NCI-H1694 treated with DMSO at 0.1 percent for 48 hours (cell line): ENCODE measurements around the gene SCGN.

Experiments
- DNase-seq: peaks from one replicate; lab custom pipeline; 2025; lab: John Stamatoyannopoulos, UW

SCGN gene

DNA sequence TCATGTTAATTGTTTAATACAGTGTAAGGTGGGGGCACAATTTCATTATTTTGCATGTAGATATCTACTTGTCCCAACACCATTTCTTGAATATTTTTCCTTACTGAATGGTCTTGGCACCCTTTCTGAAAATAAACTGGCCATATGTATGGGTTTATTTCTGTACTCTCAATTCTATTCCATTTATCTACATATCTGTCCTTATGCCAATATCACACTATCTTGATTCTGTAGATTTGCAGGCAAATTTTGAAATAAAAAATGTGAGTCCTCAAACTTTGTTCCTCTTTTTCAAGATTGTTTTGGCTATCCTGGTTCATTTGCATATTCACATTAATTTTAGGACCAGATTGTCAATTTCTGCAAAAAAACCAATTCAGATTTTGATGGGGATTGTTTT is 34.8 kb downstream of the SCGN start:
- no peak for DNase-seq

DNA sequence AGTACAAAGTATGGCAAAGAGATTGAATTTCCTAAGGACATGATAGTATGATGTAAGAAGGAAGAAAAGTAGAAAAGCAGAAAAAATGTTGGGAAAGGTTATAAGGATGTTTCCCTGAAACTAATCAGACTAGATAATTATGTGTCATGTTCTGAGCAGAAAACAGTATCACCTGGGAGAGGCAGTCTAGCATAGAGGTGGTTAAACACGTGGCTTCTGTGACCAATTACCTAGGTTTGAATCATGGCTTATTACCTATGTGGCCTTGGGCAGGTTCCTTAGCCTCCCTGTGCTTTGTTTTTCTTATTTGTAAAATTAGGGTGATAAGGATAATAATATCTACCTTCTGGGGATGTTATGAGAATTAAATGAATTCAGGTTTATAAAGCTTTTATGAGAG is 38.0 kb downstream of the SCGN start:
- no peak for DNase-seq

DNA sequence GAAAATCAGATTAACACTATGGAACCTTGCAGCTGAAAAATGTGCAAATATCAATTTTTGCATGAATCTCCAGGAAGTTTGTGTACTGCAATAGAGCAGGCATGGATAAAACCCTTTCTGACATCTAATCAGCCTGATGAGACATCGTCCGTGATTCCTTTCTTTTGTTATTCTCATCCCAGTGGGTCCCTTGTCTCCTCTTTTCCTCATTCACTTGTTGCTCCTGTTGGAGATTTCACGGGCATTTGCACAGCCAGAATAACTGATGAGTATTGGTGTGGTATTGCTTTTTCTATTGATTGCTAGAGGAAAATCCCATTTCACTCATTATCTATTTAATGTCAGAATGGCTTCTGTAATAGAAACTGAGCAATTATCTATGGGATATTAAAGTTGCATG is 39.9 kb downstream of the SCGN start:
- no peak for DNase-seq

DNA sequence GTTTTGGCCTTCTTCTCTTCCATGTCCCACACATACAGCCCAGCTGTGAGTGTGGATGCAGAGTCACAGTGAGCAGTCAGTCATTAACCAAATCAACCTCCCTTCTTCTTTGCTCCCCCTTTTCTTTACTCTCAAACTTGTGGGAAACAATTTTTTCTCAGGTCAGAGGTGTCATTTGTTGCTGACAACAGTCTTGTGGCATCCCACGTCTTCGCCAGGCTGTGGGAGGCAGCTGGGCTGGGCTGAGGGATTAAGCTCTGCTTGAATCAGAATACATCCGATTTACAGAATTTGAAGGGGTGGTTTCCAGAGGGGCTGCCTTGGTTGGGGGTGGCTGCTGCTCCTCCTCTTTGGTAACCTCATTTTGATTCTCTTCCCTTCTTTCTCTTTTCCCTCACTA is 40.5 kb downstream of the SCGN start:
- DNase-seq: no peak

DNA sequence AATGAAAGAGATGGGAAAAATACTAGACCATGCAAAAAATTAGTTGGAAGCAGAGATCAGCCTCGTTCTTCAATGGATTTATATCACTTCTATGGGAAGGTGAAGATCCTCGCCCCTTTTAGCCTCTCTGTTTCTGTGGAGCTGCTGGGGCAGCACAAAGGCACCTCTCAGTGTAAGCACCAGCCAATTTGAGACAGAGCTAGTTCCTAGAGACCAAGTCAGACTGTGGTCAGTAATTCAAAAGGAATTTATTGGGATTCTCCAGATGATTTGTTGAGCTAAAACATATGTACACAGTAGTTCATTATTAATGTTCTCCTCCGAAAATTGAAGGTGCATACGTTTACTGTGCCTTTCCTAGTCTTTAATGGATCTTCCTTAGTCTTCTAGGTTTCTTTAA is 42.4 kb downstream of the SCGN start:
- DNase-seq: no peak

DNA sequence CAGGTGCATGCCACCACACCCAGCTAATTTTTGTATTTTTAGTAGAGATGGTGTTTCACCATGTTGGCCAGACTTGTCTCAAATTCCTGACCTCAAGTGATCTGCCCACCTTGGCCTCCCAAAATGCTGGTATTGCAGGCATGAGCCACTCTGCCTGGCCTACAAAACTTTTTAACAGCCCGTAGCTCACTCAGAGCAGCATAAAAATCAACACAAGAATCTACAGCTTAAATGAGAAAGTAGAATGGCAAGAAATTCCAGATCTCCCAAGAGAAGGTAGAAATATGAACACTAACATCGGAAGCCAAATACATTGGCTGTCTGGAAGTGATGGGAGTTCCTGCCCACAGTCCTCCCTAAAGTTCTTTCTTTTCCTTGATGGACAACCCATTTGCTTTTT is 43.7 kb downstream of the SCGN start:
- DNase-seq: no peak

DNA sequence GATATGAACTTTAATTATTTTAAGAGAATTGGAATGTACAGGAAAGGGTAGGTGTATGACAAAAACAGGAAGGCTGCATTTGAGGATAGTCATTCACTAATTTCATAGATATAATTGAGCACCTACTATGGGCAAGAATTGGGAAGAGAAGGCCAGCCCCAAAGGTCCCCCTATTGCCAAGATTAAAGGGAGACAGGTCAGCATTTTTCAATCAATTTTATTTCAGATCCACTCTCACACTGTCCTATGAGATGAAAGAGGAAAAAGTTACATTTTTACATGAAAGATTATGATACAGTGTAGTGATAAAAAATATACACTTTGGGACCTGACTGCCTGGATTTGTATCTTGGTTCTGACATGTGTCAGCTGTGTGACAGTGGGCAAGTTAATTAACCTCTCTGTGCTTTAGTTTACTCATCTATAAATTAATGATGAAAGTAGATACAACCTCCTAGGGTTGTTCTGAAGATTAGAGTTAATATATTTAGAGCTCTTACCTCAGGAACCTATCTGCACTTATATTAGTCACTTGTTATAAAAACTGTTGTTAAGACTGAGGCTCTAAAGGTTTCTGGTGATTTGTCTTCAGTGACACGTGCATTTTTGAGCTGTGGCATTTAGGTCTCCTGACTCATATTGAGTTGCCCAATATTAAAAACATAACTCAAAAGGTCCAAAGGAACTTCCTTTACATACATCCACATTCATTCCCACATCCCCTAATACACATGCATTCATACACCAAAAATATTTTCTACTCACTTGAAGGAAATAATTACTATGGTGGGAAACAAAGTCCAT is 45.7 kb downstream of the SCGN start:
- DNase-seq: no peak

DNA sequence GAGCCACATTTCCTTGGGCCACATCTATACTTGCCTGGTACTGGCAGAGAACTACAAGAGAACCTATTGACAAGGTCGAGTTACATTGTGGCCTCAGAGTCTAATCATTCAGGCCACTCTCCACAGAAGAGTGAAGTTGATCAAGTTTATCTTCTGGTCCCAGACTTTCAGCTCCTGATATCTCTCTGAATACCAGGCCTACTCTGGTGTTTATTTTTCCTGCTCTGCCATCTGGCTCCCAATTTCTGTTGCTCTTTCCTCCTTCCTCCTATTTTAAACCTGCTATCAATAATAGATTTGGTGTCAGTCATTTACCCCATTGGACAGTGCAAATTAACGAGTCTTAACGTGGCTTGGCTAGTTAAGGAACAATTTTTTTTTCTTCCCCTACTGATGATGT is 46.6 kb downstream of the SCGN start:
- no peak for DNase-seq

DNA sequence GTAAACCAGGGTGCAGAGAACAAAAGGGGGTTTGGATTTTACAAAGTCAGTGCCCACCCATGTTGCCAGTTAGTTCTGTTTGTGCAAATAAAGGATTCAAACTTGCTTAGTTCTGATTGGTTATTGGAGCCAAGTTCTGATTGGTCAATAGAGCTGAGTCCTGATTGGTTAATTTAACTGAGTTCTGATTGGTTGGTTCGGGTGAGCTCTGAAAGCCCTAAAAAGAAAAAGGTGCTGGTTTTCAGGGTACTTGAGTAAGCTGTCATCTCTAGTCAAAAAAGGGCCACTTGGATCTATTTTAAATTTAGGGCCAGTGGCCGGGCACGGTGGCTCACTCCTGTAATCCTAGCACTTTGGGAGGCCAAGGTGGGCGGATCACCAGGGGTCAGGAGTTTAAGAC is 47.6 kb downstream of the SCGN start:
- no peak for DNase-seq

DNA sequence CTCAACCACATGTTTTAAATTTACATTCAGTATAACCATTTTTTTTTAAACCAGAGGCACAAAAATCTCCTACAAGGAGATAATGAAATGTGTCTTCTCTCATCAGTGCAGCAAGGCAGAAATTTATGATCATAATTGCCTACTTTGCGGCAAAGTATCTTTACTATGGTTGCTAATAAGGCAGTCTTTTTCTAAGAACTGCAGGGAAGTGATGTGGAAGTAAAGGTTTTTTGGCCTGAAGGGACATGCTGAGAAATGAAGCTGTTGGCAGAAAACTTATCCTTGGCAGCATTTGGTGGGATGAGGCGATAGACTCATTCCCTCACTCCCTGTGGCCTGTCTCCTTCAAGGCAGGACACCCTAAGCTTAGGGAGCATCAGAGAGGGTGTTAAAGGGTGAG is 48.7 kb downstream of the SCGN start:
- no peak for DNase-seq

DNA sequence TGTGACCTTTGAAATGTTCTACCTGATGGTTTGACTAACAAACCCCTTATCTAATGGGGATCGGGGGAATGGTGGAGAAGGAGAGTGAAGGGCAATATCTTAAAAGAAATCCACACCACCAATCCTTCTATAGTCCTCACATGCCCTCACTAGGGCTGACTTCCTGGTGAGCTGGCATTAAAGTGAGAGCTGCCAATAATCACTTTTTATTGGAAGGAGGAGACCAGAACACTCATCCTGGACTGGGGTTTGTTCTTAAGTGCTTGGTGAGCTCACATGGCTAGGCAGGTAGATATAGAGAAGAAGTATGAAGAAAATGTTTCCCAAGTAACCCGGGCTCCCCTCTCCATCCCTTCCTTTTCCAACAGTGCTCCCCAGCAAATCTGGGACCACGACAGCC is 49.8 kb downstream of the SCGN start:
- DNase-seq: no peak

DNA sequence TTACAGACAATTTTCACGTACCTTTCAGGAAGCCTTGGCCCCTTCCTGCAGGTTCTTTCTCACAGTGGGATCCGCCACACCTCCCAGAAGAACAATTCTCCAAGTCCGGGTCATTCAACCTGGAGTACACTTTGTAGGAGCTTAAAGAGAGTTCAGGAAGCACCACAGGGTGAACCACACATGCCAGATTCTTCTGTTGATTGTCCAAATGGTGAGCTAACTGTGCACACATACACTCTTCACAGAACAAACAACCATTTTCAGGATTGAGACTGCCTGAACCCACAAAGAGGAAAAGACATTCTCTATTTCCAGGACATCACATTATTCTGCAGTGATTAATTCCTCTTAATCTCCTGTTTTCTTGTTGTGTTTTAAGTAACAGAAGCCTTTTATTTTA is 51.0 kb downstream of the SCGN start:
- DNase-seq: no peak

DNA sequence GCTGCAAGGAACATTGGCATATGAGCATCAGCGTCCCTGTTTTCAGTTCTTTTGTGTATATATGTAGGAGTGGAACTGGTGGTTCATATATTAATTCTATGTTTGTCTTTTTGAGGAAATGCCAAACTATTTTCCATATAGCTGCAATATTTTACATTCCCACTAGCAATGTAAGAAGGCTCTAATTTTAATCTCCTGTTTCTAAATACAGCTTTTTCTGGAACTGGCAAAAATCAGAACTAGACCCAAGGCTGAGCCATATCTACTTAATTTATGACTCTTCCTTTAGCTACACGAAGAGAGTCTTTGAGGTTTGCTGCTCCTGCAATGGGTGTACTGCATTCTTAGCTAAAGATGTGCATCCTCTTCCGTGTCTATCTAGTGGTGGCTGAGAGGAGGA is 52.0 kb downstream of the SCGN start:
- no peak for DNase-seq

DNA sequence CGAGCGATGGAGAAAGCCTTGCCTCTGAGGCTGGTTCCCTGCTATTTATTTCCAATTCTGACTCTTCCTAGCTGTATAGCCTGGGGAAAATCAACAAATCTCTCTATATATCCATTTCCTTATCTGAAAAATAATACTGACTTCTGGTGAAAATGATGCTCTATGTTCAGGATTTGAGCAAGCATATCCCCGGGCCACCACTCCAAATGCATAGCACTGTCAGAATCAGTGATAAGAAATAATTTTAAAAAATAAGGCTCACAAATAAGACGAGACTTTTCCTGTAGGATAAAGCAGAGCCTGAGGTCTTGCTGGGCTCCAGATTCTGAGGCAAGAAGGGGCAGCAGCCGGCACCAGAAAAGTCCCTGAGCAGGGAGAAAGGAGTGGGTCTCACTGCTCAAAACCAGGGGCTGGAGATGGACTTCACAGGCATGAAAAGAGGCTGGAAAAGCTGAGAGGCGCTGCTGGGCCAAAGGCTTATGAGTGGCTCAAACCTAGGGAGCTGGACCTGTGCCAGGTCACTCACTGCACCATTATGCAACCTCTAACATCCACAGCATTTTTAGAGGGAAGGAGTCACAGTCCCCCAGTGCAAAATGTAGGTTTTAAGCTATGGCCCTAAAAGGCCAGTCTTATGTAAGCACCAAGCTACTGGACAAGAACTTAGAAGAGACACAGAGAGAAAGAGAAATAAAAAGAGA is 54.4 kb downstream of the SCGN start:
- DNase-seq: no peak

DNA sequence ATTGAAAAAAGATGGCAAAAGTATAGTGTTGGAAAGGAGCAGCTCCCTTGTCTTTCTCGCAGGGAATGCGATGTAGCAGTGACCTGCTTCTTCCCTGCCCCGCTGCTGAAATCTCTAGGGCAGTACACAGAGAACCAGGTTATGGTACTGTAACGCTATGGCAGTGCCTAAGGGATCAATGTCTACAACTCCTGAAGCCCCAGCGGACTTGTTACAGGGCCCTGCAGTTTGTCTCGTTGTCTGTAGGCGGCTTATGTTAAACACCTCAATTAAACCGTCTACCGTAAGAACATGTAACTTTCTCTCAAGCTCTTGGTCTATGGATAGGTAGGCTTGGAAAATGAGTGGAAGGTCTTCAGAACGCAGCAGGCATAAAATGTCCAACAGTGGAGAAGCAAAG is 57.7 kb downstream of the SCGN start:
- no peak for DNase-seq

DNA sequence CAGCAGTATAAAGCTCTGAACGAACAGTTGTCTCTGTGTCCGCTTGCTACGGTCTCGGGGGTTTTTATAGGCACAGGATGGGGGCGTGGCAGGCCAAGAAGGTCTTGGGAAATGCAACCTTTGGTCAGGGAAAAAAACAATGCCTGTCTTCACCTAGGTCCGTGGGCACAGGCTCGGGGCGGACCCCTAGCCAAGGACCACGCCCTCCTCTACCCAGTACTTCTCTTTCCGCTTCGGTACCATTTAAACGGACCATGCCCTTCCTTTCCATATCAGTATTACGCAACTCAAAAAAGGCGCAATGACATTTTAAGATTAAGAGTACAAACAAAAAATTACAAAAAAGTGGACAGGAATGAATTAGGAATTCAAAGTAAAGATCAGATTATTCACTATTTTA is 58.3 kb downstream of the SCGN start:
- DNase-seq: no peak

DNA sequence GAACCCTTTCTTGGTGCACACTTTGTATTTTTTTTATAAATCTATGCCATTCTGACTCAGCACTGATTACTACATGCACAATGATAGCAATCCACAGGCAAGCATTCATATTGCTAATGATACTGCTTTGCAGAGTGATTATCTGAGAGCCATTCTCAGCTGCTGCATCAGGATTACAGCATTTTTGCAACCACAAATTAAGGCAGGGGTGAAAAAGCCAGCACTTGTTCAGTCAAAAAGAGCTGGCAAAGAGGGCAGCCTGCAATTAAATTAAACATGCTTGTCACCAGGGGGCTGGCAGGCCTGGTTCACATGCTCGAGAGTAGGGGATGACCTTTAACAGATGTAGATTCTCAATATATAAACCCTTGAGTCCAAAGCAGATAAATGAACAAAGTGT is 61.8 kb downstream of the SCGN start:
- DNase-seq: peak; percentile 21

DNA sequence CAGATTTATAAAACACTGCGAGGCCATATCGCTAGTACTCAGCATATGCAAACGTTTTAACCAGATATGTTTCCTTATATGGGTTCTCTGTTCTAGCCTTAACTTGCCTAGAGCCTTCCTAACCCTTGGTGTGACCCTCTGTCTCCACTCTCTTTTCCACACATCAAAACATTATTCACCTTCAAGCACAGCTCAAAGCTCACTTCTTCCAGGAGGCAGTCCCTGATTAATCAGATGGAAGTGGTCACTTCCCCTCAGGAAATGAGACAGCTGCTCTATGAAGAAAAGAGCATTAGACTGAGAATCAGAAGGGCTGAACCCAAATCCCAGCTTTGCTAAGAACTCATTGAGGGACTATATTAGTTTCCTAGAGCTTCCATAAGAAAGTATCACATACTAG is 62.8 kb downstream of the SCGN start:
- DNase-seq: no peak

DNA sequence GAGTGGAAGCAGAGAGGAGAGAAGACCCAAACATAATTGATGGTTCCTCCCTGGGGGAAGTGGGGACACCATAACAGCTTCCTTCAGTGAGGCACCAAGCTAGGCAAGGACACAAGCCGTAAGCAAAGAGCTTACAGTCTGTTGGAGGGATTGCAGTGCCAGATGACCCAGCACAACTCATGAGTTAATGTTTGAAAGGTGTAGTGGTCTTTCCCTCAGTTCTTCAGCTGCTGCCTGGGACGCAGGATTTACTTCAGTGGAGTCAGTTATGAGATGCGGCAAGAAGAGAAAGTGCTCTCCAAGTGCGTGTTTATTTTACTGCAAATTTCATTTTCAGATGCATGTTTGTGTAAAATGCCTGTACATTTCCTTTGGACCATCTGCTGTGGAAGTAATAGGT is 63.8 kb downstream of the SCGN start:
- no peak for DNase-seq

DNA sequence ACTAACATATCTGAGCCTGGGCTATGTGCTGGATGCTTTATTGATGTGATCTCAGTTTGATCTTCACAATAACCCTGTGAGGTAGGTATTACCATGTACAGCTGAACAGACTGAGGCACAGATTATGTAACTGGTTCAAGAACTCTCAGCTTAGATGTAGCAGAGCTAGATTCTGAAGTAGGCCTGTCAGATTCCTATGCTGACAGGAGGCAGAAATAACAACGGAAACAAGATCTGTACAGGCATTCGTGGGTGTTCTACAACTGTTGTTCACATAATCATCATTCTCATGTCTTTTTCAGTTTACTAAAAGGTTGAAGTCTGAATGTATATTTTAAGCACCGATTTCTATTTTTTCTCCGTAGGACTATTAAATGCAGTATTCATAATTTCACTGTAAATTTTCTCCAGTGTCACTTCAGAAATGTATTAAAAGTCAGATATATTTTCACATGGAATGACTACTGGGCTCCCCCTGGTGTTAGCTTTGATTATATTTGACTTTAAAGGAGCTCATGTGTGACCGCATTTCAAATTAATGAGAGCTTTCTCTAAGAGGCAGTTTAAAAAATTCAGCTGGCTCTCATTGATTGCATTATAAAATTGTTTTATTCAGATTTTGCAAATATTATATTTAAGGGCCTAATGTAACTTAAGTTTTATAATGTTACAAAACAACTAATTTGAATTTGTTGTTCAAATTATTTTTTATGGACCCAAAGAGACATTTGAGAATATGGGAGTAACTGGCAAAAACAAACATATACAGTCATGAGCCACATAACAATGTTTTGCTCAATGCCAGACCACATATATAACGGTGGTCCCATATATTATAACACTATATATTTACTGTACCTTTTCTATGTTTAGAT is 66.1 kb downstream of the SCGN start:
- DNase-seq: peak; percentile 53

DNA sequence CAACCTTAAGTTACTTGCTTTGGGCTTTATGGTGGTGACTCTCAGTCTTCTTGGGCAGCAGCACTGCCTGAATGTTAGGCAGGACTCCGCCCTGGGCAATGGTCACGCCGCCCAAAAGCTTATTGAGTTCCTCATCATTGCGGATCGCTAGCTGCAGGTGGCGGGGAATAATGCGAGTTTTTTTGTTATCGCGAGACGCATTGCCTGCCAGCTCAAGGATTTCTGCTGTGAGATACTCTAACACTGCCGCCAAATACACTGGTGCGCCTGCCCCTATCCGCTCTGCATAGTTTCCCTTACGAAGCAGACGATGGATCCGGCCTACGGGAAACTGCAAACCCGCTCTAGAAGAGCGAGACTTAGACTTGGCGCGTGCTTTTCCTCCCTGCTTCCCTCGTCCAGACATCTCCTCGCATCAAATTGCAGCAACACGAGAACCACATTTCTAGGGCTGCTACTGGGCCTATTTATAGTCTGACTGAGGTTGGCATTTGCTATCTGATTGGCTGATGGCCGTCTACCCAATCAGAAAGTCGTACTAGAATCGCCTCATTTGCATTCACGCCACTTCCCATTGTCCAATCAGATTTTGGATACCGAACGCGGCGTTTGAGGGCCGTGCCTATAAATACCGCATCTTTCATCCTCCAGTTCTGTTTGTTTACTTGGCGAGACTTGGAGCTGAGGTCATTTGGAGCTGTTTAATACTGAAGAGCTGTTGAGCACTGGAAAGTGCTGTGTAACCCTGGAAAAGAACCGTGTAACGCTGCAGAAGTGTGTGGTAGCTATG is 74.3 kb downstream of the SCGN start:
- DNase-seq: no peak

DNA sequence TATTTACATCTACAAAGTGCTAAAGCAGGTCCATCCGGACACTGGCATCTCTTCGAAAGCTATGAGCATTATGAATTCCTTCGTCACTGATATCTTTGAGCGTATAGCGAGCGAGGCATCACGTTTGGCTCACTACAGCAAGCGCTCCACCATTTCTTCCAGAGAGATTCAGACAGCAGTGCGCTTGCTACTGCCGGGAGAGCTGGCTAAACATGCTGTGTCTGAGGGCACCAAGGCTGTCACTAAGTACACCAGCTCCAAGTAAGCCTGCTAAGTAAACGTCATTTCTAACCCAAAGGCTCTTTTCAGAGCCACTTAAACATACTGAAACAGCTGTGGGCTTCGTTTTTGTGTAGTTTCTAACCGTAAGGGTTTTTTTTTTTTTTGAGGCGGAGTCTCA is 75.0 kb downstream of the SCGN start:
- no peak for DNase-seq
